WTC11 (cell line): ENCODE results near the gene SLC25A10. TPM values are rescaled to one million over a fixed set of nuclear protein-coding genes. Genes with fewer than 3 reads are reported as not detected.

Experiments used
- CTCF ChIP-seq: fragments of 200-600 bp; IDR thresholded peaks from 2 replicates; pipeline ENCODE4 v1.8.0; 2022; ENCODE audit warnings: antibody characterized with exemption
- E2F4 ChIP-seq: sonication (generic); formaldehyde crosslinking; IDR thresholded peaks from 2 replicates; pipeline ENCODE4 v1.8.1; 2022; ENCODE audit warnings: low read depth, mild to moderate bottlenecking, moderate library complexity, missing genetic modification reagents, borderline replicate concordance
- EMX1 ChIP-seq: fragments of 250-450 bp; sonication (Bioruptor Pico); IDR thresholded peaks from 2 replicates; pipeline ENCODE4 v1.8.0; 2021; ENCODE audit warnings: mild to moderate bottlenecking
- ESRRA ChIP-seq: sonication (generic); formaldehyde crosslinking; IDR thresholded peaks from 2 replicates; pipeline ENCODE4 v1.8.1; 2022; ENCODE audit warnings: mild to moderate bottlenecking, missing genetic modification reagents, borderline replicate concordance
- ETV6 ChIP-seq: sonication (generic); formaldehyde crosslinking; IDR thresholded peaks from 2 replicates; pipeline ENCODE4 v1.8.1; 2022; ENCODE audit warnings: mild to moderate bottlenecking, missing genetic modification reagents
- FOXP1 ChIP-seq: sonication (generic); formaldehyde crosslinking; IDR thresholded peaks from 2 replicates; pipeline ENCODE4 v1.8.0; 2022; ENCODE audit warnings: missing genetic modification reagents, mild to moderate bottlenecking, moderate library complexity, borderline replicate concordance
- KAT7 ChIP-seq: sonication (generic); formaldehyde crosslinking; IDR thresholded peaks from 2 replicates; pipeline ENCODE4 v1.8.1; 2023; ENCODE audit warnings: missing genetic modification reagents, mild to moderate bottlenecking, borderline replicate concordance
- MXD4 ChIP-seq: fragments of 250-450 bp; sonication (Bioruptor Pico); IDR thresholded peaks from 2 replicates; pipeline ENCODE4 v1.8.0; 2021; ENCODE audit warnings: mild to moderate bottlenecking, moderate library complexity, borderline replicate concordance
- NFYB ChIP-seq: sonication (generic); formaldehyde crosslinking; conservative IDR thresholded peaks from 2 replicates; pipeline ENCODE4 v1.8.0; 2022; ENCODE audit warnings: low read depth, missing genetic modification reagents
- NR2C2 ChIP-seq: sonication (generic); formaldehyde crosslinking; IDR thresholded peaks from 2 replicates; pipeline ENCODE4 v1.8.0; 2022; ENCODE audit warnings: mild to moderate bottlenecking, missing genetic modification reagents
- PRRX2 ChIP-seq: fragments of 250-450 bp; sonication (Bioruptor Pico); IDR thresholded peaks from 2 replicates; pipeline ENCODE4 v1.8.0; 2021; ENCODE audit warnings: mild to moderate bottlenecking
- SP1 ChIP-seq: sonication (generic); formaldehyde crosslinking; conservative IDR thresholded peaks from 2 replicates; pipeline ENCODE4 v1.8.1; 2022; ENCODE audit warnings: missing genetic modification reagents
- TEAD4 ChIP-seq: sonication (generic); formaldehyde crosslinking; IDR thresholded peaks from 2 replicates; pipeline ENCODE4 v1.8.0; 2022; ENCODE audit warnings: mild to moderate bottlenecking, missing genetic modification reagents
- TP53 ChIP-seq: sonication (generic); formaldehyde crosslinking; IDR thresholded peaks from 2 replicates; pipeline ENCODE4 v1.8.1; 2023; ENCODE audit warnings: mild to moderate bottlenecking, missing genetic modification reagents
- ZBTB21 ChIP-seq: sonication (generic); formaldehyde crosslinking; IDR thresholded peaks from 2 replicates; pipeline ENCODE4 v1.8.1; 2023; ENCODE audit warnings: mild to moderate bottlenecking, missing genetic modification reagents, borderline replicate concordance
- ZNF138 ChIP-seq: sonication (generic); formaldehyde crosslinking; conservative IDR thresholded peaks from 2 replicates; pipeline ENCODE4 v1.8.1; 2022; ENCODE audit warnings: mild to moderate bottlenecking, moderate library complexity, missing genetic modification reagents
- ZNF423 ChIP-seq: fragments of 250-450 bp; sonication (Bioruptor Pico); IDR thresholded peaks from 2 replicates; pipeline ENCODE4 v2.1.2; 2022; ENCODE audit warnings: mild to moderate bottlenecking, moderate library complexity
- ZSCAN18 ChIP-seq: fragments of 250-450 bp; sonication (Bioruptor Pico); IDR thresholded peaks from 2 replicates; pipeline ENCODE4 v2.1.2; 2022; ENCODE audit warnings: mild to moderate bottlenecking, moderate library complexity
- total RNA-seq: library from RNA; stranded (reverse); gene quantifications from 3 replicates; pipeline ENCODE4 v1.2.3, GENCODE V29; 2021
- TF ChIP-seq, protein P1 (sequence below): sonication (generic); formaldehyde crosslinking; IDR thresholded peaks from 2 replicates; pipeline ENCODE4 v1.8.0; 2023; ENCODE audit warnings: missing genetic modification reagents, mild to moderate bottlenecking, borderline replicate concordance
- TF ChIP-seq, protein P2 (sequence below): fragments of 250-450 bp; sonication (Bioruptor Pico); IDR thresholded peaks from 2 replicates; pipeline ENCODE4 v1.9.0; 2021; ENCODE audit warnings: mild to moderate bottlenecking
- TF ChIP-seq, protein P3 (sequence below): fragments of 250-450 bp; sonication (Bioruptor Pico); IDR thresholded peaks from 2 replicates; pipeline ENCODE4 v1.9.0; 2021; ENCODE audit warnings: moderate library complexity, mild to moderate bottlenecking, inconsistent platforms, borderline replicate concordance
- TF ChIP-seq, protein P4 (sequence below): sonication (generic); formaldehyde crosslinking; IDR thresholded peaks from 2 replicates; pipeline ENCODE4 v1.8.1; 2022; ENCODE audit warnings: missing genetic modification reagents, borderline replicate concordance
- TF ChIP-seq, protein P5 (sequence below): sonication (generic); formaldehyde crosslinking; IDR thresholded peaks from 2 replicates; pipeline ENCODE4 v1.8.0; 2022; ENCODE audit warnings: mild to moderate bottlenecking, missing genetic modification reagents

SLC25A10 gene
- total RNA-seq, 1 experiment from 2014 or later: 38.7 TPM

DNA sequence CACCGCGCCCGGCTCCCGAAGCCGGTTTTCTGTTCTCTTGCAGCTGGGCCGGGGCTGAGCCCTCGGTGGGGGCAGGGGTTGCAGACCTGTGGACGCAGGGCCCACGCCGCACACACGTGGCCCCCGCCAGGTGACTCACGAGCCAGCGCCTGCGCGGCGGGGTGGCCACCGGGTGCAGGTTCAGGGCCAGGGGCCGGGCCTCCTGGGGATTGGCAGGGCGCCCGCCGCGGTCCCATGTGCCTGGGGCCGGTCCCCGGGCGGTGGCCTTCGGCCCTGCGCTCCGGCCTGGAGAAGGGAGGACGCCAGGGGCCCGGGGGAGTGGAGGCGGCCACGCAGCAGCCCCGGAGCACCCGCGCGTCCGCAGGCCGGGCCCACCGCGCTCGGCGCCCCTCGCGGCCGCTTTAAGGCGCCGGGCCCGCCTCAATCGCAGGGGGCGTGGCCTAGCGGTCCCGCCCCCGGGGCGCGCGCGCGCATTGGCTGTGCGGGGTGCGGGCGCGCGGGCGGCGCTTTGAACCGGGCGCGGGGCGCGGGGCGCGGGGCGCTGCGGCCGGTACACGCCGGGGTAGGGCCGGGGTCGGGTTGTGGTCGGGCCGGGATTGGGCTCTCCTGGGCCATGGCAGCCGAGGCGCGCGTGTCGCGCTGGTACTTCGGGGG is at the start of gene SLC25A10 (continued):
- TF ChIP-seq, protein P1, sequence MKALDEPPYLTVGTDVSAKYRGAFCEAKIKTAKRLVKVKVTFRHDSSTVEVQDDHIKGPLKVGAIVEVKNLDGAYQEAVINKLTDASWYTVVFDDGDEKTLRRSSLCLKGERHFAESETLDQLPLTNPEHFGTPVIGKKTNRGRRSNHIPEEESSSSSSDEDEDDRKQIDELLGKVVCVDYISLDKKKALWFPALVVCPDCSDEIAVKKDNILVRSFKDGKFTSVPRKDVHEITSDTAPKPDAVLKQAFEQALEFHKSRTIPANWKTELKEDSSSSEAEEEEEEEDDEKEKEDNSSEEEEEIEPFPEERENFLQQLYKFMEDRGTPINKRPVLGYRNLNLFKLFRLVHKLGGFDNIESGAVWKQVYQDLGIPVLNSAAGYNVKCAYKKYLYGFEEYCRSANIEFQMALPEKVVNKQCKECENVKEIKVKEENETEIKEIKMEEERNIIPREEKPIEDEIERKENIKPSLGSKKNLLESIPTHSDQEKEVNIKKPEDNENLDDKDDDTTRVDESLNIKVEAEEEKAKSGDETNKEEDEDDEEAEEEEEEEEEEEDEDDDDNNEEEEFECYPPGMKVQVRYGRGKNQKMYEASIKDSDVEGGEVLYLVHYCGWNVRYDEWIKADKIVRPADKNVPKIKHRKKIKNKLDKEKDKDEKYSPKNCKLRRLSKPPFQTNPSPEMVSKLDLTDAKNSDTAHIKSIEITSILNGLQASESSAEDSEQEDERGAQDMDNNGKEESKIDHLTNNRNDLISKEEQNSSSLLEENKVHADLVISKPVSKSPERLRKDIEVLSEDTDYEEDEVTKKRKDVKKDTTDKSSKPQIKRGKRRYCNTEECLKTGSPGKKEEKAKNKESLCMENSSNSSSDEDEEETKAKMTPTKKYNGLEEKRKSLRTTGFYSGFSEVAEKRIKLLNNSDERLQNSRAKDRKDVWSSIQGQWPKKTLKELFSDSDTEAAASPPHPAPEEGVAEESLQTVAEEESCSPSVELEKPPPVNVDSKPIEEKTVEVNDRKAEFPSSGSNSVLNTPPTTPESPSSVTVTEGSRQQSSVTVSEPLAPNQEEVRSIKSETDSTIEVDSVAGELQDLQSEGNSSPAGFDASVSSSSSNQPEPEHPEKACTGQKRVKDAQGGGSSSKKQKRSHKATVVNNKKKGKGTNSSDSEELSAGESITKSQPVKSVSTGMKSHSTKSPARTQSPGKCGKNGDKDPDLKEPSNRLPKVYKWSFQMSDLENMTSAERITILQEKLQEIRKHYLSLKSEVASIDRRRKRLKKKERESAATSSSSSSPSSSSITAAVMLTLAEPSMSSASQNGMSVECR (CRISPR knock-in tag): no peak
- TF ChIP-seq ZSCAN18 (CRISPR knock-in tag) (no peak), NFYB (peak; percentile 30), TP53 (no peak), CTCF (no peak), MXD4 (CRISPR knock-in tag) (no peak), ZNF423 (CRISPR knock-in tag) (peak; percentile 76), E2F4 (CRISPR knock-in tag) (peak; percentile 72), ETV6 (CRISPR knock-in tag) (no peak), EMX1 (peak; percentile 15; the same call in 1 of the 2 replicates), ZBTB21 (CRISPR knock-in tag) (no peak), ZNF138 (CRISPR knock-in tag) (no peak), PRRX2 (CRISPR knock-in tag) (no peak), KAT7 (no peak), ESRRA (CRISPR knock-in tag) (no peak), FOXP1 (CRISPR knock-in tag) (peak; percentile 65), NR2C2 (CRISPR knock-in tag) (no peak), SP1 (CRISPR knock-in tag) (peak; percentile 96), TEAD4 (CRISPR knock-in tag) (no peak)
- TF ChIP-seq, protein P2, sequence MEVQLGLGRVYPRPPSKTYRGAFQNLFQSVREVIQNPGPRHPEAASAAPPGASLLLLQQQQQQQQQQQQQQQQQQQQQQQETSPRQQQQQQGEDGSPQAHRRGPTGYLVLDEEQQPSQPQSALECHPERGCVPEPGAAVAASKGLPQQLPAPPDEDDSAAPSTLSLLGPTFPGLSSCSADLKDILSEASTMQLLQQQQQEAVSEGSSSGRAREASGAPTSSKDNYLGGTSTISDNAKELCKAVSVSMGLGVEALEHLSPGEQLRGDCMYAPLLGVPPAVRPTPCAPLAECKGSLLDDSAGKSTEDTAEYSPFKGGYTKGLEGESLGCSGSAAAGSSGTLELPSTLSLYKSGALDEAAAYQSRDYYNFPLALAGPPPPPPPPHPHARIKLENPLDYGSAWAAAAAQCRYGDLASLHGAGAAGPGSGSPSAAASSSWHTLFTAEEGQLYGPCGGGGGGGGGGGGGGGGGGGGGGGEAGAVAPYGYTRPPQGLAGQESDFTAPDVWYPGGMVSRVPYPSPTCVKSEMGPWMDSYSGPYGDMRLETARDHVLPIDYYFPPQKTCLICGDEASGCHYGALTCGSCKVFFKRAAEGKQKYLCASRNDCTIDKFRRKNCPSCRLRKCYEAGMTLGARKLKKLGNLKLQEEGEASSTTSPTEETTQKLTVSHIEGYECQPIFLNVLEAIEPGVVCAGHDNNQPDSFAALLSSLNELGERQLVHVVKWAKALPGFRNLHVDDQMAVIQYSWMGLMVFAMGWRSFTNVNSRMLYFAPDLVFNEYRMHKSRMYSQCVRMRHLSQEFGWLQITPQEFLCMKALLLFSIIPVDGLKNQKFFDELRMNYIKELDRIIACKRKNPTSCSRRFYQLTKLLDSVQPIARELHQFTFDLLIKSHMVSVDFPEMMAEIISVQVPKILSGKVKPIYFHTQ (CRISPR knock-in tag): no peak
- TF ChIP-seq, protein P3, sequence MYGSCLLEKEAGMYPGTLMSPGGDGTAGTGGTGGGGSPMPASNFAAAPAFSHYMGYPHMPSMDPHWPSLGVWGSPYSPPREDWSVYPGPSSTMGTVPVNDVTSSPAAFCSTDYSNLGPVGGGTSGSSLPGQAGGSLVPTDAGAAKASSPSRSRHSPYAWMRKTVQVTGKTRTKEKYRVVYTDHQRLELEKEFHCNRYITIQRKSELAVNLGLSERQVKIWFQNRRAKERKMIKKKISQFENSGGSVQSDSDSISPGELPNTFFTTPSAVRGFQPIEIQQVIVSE (CRISPR knock-in tag): no peak
- TF ChIP-seq, protein P4, sequence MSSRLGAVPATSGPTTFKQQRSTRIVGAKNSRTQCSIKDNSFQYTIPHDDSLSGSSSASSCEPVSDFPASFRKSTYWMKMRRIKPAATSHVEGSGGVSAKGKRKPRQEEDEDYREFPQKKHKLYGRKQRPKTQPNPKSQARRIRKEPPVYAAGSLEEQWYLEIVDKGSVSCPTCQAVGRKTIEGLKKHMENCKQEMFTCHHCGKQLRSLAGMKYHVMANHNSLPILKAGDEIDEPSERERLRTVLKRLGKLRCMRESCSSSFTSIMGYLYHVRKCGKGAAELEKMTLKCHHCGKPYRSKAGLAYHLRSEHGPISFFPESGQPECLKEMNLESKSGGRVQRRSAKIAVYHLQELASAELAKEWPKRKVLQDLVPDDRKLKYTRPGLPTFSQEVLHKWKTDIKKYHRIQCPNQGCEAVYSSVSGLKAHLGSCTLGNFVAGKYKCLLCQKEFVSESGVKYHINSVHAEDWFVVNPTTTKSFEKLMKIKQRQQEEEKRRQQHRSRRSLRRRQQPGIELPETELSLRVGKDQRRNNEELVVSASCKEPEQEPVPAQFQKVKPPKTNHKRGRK: no peak
- TF ChIP-seq, protein P5, sequence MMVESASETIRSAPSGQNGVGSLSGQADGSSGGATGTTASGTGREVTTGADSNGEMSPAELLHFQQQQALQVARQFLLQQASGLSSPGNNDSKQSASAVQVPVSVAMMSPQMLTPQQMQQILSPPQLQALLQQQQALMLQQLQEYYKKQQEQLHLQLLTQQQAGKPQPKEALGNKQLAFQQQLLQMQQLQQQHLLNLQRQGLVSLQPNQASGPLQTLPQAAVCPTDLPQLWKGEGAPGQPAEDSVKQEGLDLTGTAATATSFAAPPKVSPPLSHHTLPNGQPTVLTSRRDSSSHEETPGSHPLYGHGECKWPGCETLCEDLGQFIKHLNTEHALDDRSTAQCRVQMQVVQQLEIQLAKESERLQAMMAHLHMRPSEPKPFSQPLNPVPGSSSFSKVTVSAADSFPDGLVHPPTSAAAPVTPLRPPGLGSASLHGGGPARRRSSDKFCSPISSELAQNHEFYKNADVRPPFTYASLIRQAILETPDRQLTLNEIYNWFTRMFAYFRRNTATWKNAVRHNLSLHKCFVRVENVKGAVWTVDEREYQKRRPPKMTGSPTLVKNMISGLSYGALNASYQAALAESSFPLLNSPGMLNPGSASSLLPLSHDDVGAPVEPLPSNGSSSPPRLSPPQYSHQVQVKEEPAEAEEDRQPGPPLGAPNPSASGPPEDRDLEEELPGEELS (CRISPR knock-in tag): no peak; the same call in 1 of the 2 replicates
